Stomach (tissue), 9 donors: ENCODE data around the gene GRIPAP1. TPM values are rescaled to one million over a fixed set of nuclear protein-coding genes. Genes with fewer than 3 reads are reported as not detected.
"Not testable (repeated sequence)": the region's sequence is repeated elsewhere in the genome, so short reads cannot be mapped to it uniquely, and the experiment has no call there.

Source experiments
- DNase-seq, 2 donors: peaks; one replicate each; pipeline versions ENCODE4 v3.0.0 to v3.0.0-alpha.2; 2013 to 2019
- H3K27ac ChIP-seq, 5 donors: fragments of 200-600 bp in 4 of 5; sonication (generic) in 4 of 5; one replicate each; pipeline ENCODE4 v1.5.1; 2013 to 2019; ENCODE audit warnings: mild to moderate bottlenecking in 1 of 5, moderate library complexity in 1 of 5
- H3K27me3 ChIP-seq, 3 donors: fragments of 200-600 bp; sonication (generic); one replicate each; pipeline ENCODE4 v1.5.1; 2017 to 2019; ENCODE audit warnings: mixed run types in 1 of 3
- H3K36me3 ChIP-seq, 4 donors: fragments of 200-600 bp; sonication (generic); 1 replicate in 3 of 4; 2 replicates in 1 of 4; pipeline ENCODE4 v1.5.1; 2016 to 2019
- H3K4me1 ChIP-seq, 4 donors: fragments of 200-600 bp; sonication (generic); one replicate each; pipeline ENCODE4 v1.5.1; 2016 to 2019
- H3K4me3 ChIP-seq, 4 donors: fragments of 200-600 bp; sonication (generic) in 3 of 4; one replicate each; pipeline ENCODE4 v1.5.1; 2016 to 2019; ENCODE audit warnings: mild to moderate bottlenecking in 1 of 4
- H3K9me3 ChIP-seq, 4 donors: fragments of 200-600 bp; sonication (generic); one replicate each; pipeline ENCODE4 v1.5.1; 2016 to 2019
- EP300 ChIP-seq: sonication (generic); formaldehyde crosslinking; IDR thresholded peaks from one replicate; pipeline ENCODE4 v1.6.1; 2017; ENCODE audit warnings: antibody characterized with exemption
- POLR2A ChIP-seq, 4 donors: fragments of 450-650 bp; IDR thresholded peaks; one replicate each; pipeline ENCODE4 v1.6.1; 2016; ENCODE audit warnings: antibody characterized with exemption in 4 of 4, control low read depth in 2 of 4, mild to moderate bottlenecking in 1 of 4, moderate library complexity in 1 of 4
- POLR2AphosphoS5 ChIP-seq, 3 donors: sonication (generic); formaldehyde crosslinking; IDR thresholded peaks; one replicate each; pipeline ENCODE4 v1.6.1; 2016; ENCODE audit warnings: antibody characterized with exemption in 3 of 3
- WGBS, 5 donors: extraction: QIAGEN DNeasy Blood & Tissue Kit in 3 of 5; methylation state at CpG; one replicate each; pipeline versions ENCODE4 v1.1.5 to v1.1.7; 2013 to 2018; 5-methylcytosine and 5-hydroxymethylcytosine counted together
- intact Hi-C: fragments of 100-400 bp; cut with DNase I; formaldehyde crosslinking; loops from one replicate; pipeline ENCODE4 v1.15.1; 2023; ENCODE audit warnings: low total_unique reads
- polyA plus RNA-seq, 3 donors: library from polyadenylated mRNA; stranded (reverse); fragments of 200-250 nt; gene quantifications; one replicate each; pipeline ENCODE4 v1.2.3, GENCODE V29; 2013
- total RNA-seq, 5 donors: library from RNA; depleted of rRNA; stranded (reverse); fragments of >200 nt; gene quantifications; one replicate each; pipeline versions ENCODE4 v1.1.0 to v1.2.3, GENCODE V29; 2014 to 2016
- TF ChIP-seq, protein P1 (sequence below), 7 experiments: fragments of 450-650 bp in 4 of 7; fragments of 200-600 bp in 3 of 7; sonication (generic) in 3 of 7; IDR thresholded peaks; one replicate each; pipeline ENCODE4 v1.5.1; 2016 to 2019; ENCODE audit warnings: antibody characterized with exemption in 7 of 7, control low read depth in 2 of 7, mild to moderate bottlenecking in 1 of 7
- donor health status: healthy with polysubstance abuse.
- donor health status: Bipolar disorder and iron deficiency.
- donor health status: healthy.

GRIPAP1 gene
- total and polyA plus RNA-seq, 8 donors = 15.6 to 127 (median 32.9) TPM

DNA sequence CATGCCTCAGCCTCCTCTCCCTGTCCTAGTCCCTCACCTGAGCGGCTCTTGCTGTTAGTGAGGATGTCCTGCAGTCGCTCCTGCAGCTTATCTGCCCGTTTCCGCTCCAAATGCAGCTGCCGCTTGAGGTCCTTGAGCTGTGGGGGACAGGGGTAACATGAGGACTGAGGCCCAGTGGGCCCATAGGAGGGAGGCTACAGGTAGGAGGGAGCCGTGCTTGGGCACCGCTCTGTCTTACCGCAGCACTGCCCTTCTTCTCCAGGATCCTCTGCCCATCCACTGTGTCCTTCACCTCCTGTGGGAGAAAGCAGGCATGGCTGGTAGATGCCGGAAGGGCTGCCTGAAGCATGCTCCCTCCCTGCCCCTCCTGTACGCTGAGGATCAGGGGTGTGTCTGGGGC, 20.9 kb downstream of the GRIPAP1 start:
- Histone ChIP-seq H3K4me3 (no peak overlapping the region), H3K4me1 (no peaks in the 10 kb centered on the region), H3K27ac (no peak overlapping the region), H3K27me3 (no peaks in the 10 kb centered on the region), H3K36me3 (peaks cover 4 to 92% (median 86%) of the 10 kb centered on the region in 4 donors), H3K9me3 (no peaks in the 10 kb centered on the region)
- no peak for DNase-seq
- WGBS, 5 donors = 77 to 93% (median 87%) methylated on average over 5 to 10 of the region's 10 CpGs
- intact Hi-C loops = no loop called here
- TF ChIP-seq POLR2AphosphoS5 (IDR thresholded peaks at IDR 0.05) = no peak
- TF ChIP-seq EP300 = no peak
- no peak for TF ChIP-seq POLR2A (IDR thresholded peaks at IDR 0.05)

DNA sequence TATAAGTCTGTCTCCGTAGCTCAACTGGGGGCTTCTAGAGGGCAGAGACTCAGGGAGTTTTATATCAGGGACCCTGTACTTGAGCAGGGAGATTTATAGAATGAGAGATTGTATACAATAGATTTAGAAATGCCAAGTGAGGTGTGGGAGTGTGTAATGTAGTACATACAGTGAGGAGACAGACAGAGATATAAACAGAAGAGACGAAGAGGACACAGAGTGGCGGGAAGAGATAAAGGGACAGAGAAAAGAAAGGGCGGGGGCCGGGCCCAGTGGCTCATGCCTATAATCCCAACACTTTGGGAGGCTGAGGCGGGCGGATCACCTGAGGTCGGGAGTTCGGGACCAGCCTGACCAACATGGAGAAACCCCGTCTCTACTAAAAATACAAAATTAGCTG, 21.7 kb downstream of the GRIPAP1 start:
- peaks cover 4 to 93% (median 89%) of the 10 kb centered on the region in 4 donors for H3K36me3 ChIP-seq
- H3K4me1 ChIP-seq, H3K27ac ChIP-seq, H3K27me3 ChIP-seq, intact Hi-C loops, H3K9me3 ChIP-seq, DNase-seq, H3K4me3 ChIP-seq: not testable (repeated sequence)
- 81 to 96% (median 88%) methylated on average over 3 to 10 of the region's 10 CpGs for WGBS, 5 donors

DNA sequence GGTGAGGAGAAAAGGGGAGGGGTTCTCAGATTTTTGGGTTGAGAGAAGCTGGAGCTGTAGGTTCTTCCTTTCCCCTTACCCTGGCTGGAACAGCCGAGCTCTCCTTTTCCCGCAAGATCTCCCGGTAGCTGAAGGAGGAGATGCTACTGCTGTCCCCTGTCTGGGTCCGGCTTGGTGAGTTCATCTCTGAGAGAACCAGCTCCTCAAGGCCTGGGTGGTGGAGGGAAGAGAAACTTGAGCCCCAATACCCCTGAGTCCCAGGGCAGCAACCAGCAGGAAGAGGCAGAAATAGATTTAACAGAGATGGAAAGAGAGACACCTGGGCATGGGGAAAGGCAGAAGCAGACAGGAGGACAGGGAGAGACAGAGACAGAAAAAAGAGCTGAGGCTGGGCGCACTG, 23.8 kb downstream of the GRIPAP1 start:
- H3K4me1 ChIP-seq = no peaks in the 10 kb centered on the region
- H3K27ac ChIP-seq = no peak overlapping the region
- H3K4me3 ChIP-seq = no peak overlapping the region
- no peaks in the 10 kb centered on the region for H3K9me3 ChIP-seq
- intact Hi-C loops = no loop called here
- no peak for TF ChIP-seq POLR2AphosphoS5 (IDR thresholded peaks at IDR 0.05)
- DNase-seq = no peak
- WGBS, 5 donors = 86 to 100% (median 94%) methylated on average over 3 to 5 of the region's 5 CpGs
- peaks cover 4 to 94% (median 90%) of the 10 kb centered on the region in 4 donors for H3K36me3 ChIP-seq
- no peaks in the 10 kb centered on the region for H3K27me3 ChIP-seq

DNA sequence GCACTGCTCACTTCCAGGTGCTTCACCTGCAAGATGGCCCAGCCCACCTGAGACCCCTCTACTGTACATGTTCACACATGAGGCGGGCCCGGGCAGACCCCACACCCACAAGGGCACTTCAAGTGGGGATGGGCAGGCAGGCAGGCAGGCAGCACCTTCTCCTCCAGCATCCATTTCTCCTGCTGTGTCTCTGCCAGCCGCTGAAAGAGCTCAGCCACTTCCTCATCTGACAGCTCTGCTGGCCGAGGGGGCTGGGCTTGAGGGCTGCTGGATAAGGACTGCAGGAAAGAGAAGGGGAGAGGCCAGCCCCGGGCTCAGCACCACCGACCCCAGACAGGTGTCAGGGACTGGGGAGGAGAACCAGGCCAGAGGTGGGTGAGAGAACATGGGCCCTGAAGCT, 26.0 kb downstream of the GRIPAP1 start:
- DNase-seq = no peak
- Histone ChIP-seq H3K27me3 (no peaks in the 10 kb centered on the region), H3K36me3 (peaks cover 4 to 73% (median 69%) of the 10 kb centered on the region in 4 donors), H3K4me3 (no peak overlapping the region), H3K9me3 (no peaks in the 10 kb centered on the region), H3K4me1 (peaks cover 0 to 16% (median 14%) of the 10 kb centered on the region in 4 donors), H3K27ac (no peak overlapping the region)
- 59 to 89% (median 72%) methylated on average over 4 to 6 of the region's 6 CpGs for WGBS, 5 donors
- intact Hi-C loops = no loop called here
- TF ChIP-seq POLR2AphosphoS5 (IDR thresholded peaks at IDR 0.05) = no peak
- TF ChIP-seq, protein P1, sequence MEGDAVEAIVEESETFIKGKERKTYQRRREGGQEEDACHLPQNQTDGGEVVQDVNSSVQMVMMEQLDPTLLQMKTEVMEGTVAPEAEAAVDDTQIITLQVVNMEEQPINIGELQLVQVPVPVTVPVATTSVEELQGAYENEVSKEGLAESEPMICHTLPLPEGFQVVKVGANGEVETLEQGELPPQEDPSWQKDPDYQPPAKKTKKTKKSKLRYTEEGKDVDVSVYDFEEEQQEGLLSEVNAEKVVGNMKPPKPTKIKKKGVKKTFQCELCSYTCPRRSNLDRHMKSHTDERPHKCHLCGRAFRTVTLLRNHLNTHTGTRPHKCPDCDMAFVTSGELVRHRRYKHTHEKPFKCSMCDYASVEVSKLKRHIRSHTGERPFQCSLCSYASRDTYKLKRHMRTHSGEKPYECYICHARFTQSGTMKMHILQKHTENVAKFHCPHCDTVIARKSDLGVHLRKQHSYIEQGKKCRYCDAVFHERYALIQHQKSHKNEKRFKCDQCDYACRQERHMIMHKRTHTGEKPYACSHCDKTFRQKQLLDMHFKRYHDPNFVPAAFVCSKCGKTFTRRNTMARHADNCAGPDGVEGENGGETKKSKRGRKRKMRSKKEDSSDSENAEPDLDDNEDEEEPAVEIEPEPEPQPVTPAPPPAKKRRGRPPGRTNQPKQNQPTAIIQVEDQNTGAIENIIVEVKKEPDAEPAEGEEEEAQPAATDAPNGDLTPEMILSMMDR (IDR thresholded peaks at IDR 0.05) = no peak
- no peak for TF ChIP-seq POLR2A (IDR thresholded peaks at IDR 0.05)
- no peak for TF ChIP-seq EP300

DNA sequence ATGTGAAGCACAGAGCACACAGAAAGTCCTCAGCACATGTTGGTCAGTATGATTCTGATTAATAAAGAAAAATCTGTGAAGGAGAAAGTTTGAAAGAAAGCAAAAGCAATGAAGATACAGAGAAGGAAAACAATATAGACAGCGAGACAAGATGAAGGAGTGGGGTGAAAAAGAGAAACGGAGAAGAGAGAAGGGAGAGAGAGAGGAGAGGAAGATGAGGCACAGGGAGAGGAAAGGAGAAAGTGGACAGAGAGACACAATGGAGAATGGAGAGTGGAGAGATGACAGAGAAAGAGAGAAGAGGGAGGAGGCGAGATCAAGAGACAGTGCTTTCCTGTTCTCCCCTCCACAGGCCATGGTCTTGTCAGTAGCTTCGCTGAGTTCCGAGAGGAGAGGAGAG, 26.5 kb downstream of the GRIPAP1 start:
- peaks cover 4 to 67% (median 64%) of the 10 kb centered on the region in 4 donors for H3K36me3 ChIP-seq
- no peak overlapping the region for H3K27ac ChIP-seq
- TF ChIP-seq, protein P1 (IDR thresholded peaks at IDR 0.05) = no peak
- no peaks in the 10 kb centered on the region for H3K27me3 ChIP-seq
- no peaks in the 10 kb centered on the region for H3K9me3 ChIP-seq
- H3K4me3 ChIP-seq = no peak overlapping the region
- WGBS, 5 donors = 79 to 99% (median 89%) methylated on average over 3 to 5 of the region's 5 CpGs
- DNase-seq = no peak
- H3K4me1 ChIP-seq = peaks cover 0 to 18% (median 15%) of the 10 kb centered on the region in 4 donors
- intact Hi-C loops = no loop called here

DNA sequence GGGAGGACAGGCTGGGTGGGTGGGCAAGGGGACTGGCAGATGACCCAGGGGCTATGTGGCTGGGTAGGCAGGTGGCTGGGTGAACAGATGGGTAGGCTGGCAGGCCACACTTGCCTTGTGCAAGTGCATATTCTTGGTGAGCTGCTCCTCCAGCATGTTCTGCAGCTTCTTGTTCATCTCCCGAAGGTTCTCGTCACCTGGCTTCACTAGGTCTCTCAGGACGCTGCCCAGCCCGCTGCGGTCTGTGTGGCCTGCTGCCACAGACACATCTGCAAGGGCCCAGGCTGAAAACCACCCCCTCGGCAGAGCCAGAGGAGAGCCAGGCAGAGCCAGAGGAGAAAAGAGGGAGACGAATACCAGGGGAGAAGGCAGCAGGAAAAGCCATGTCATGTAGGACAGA, 27.0 kb downstream of the GRIPAP1 start:
- Histone ChIP-seq H3K4me3 (no peak overlapping the region), H3K9me3 (no peaks in the 10 kb centered on the region), H3K4me1 (peaks cover 0 to 18% (median 15%) of the 10 kb centered on the region in 4 donors), H3K27me3 (no peaks in the 10 kb centered on the region), H3K27ac (no peak overlapping the region), H3K36me3 (peaks cover 4 to 63% (median 59%) of the 10 kb centered on the region in 4 donors)
- TF ChIP-seq, protein P1 (IDR thresholded peaks at IDR 0.05) = no peak
- TF ChIP-seq POLR2AphosphoS5 (IDR thresholded peaks at IDR 0.05) = no peak
- no peak for TF ChIP-seq EP300
- no peak for TF ChIP-seq POLR2A (IDR thresholded peaks at IDR 0.05)
- intact Hi-C loops = no loop called here
- 88 to 96% (median 93%) methylated on average over 4 to 7 of the region's 7 CpGs for WGBS, 5 donors
- no peak for DNase-seq
